Measurements from ENCODE around the gene MMRN1.

DNA sequence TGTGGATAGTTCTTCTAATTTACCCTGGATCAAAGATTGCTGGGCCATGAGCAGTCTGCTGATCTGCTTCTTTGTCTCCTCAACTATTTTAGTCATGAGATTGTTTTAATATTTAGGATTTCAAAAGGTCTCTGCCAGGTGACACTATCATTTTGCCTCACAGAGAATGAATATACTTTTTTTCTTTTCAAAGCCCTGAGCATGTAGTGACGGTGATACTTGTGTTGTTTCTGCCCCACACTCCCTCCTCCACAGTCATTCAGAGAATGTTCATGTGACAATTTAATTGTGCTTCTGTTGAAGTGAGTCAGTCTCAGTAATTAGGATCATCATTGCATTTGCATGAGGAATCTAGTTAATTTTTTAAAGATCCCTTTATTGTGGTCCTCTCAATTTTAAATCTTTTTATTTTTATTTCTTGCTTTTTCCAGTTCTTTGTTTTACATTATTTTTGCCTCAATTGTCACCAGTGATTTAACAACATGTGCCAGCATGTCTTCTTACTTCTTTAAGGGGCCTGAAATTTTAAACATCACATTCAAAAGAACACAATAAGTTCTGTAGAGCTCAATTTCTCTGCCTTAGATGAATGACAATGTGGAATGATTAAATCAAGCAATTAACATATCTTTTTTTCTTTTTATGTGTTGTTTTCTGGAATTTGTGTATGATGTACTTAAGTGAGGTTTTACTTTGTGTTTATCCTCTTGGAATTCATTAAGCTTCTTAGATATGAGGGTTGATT lies 12.3 kb downstream of the MMRN1 start:
- TF ChIP-seq, protein P1, sequence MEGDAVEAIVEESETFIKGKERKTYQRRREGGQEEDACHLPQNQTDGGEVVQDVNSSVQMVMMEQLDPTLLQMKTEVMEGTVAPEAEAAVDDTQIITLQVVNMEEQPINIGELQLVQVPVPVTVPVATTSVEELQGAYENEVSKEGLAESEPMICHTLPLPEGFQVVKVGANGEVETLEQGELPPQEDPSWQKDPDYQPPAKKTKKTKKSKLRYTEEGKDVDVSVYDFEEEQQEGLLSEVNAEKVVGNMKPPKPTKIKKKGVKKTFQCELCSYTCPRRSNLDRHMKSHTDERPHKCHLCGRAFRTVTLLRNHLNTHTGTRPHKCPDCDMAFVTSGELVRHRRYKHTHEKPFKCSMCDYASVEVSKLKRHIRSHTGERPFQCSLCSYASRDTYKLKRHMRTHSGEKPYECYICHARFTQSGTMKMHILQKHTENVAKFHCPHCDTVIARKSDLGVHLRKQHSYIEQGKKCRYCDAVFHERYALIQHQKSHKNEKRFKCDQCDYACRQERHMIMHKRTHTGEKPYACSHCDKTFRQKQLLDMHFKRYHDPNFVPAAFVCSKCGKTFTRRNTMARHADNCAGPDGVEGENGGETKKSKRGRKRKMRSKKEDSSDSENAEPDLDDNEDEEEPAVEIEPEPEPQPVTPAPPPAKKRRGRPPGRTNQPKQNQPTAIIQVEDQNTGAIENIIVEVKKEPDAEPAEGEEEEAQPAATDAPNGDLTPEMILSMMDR (IDR thresholded peaks at IDR 0.05) = no peak
- no peak for TF ChIP-seq POLR2A (IDR thresholded peaks at IDR 0.05)

All from esophagus squamous epithelium (tissue), 4 donors.